HL-60 (cell line): ENCODE results near the gene TSGA10.
A peak's percentile ranks its signal among the peaks of the same experiment; 100 is the strongest.

Source experiments
- DNase-seq, 2 experiments: peaks; one replicate each; pipeline ENCODE4 v3.0.0-alpha.2; 2010 to 2020; ENCODE audit warnings: low read depth in 1 of 2, low spot score in 1 of 2
- H3K27ac ChIP-seq: fragments of 250-450 bp; sonication (Bioruptor Pico); replicated peaks from 2 replicates; pipeline ENCODE4 v1.5.1; 2020; ENCODE audit warnings: mild to moderate bottlenecking, moderate library complexity
- H3K27me3 ChIP-seq: fragments of 250-450 bp; sonication (Bioruptor Pico); 2 replicates; pipeline ENCODE4 v1.5.1; 2021; ENCODE audit warnings: mild to moderate bottlenecking, moderate library complexity; ENCODE audit not compliant: insufficient read depth, poor library complexity, severe bottlenecking
- H3K4me3 ChIP-seq: replicated peaks from 2 replicates; pipeline ENCODE4 v1.5.1; 2011; ENCODE audit warnings: mild to moderate bottlenecking, control low read depth, low read length; ENCODE audit not compliant: insufficient read depth
- GABPA ChIP-seq: IDR thresholded peaks from 2 replicates; pipeline ENCODE4 v1.6.1; 2012; ENCODE audit warnings: low read depth
- POLR2AphosphoS5 ChIP-seq: IDR thresholded peaks from 2 replicates; pipeline ENCODE4 v1.6.1; 2012; ENCODE audit warnings: low read depth
- REST ChIP-seq: IDR thresholded peaks from 2 replicates; pipeline ENCODE4 v1.6.1; 2012; ENCODE audit warnings: low read depth; ENCODE audit not compliant: insufficient replicate concordance
- SPI1 ChIP-seq: IDR thresholded peaks from 2 replicates; pipeline ENCODE4 v1.6.1; 2012; ENCODE audit warnings: low read depth, mild to moderate bottlenecking, borderline replicate concordance
- TF ChIP-seq, protein P1 (sequence below): IDR thresholded peaks from one replicate; pipeline ENCODE4 v1.5.1; 2011; ENCODE audit warnings: low read length, control low read depth, inconsistent platforms; ENCODE audit not compliant: insufficient read depth

TSGA10 gene

DNA sequence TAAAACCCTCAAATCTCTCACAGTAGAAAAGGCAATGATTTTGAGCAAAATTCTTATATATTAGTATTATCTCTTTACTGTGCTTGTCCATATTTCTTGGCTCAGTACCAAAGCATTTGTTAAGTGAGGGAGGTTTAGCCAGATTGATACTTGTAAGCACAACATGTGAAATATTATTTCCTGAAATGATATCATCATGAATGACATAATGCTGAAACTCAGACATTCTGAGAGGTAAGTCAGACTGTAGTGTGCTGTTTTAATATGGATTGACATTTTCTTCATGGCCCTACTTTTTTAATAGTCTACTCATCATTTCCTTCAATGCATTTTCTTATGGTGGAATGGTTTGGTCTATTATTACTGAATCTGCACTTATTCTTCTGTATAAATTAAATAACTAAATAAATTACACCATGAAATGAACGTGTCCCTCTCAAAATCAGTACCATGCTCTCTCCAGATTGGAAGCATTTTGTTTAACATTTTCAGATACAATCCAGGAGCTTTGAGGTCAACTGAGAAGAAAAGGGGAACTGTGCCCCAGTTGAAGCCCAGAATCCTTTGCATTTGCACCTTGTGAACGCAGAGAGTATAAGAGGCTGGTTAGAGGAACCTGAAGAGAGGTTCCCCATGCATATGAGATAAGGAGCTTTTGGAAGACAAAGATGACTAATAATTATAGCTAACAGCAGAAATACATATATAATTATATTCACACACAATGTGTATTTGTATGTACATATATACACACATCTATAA, 168.7 kb downstream of the TSGA10 start:
- Histone ChIP-seq H3K27me3 (no peaks in the 10 kb centered on the region), H3K4me3 (no peak overlapping the region), H3K27ac (no peak overlapping the region)
- TF ChIP-seq SPI1 (peak; percentile 97), GABPA (no peak)
- DNase-seq: peak; percentile 1 to 71

DNA sequence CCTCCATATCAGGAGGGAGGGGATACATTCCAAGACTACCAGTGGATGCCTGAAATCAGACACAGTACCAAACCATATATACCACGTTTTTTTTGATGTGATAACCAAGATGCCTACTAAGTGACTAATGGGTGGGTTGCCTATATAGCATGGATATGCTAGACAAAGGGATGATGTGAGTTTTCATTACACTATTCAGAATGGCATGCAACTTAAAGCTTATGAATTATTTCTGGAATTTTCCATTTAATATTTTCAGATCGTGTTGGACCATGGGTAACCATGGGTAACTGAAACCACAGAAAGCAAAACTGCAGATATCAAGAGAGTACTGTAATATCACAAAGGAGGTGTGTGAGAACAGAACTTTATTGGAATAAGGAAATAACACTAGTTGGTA, 179.1 kb downstream of the TSGA10 start:
- Histone ChIP-seq H3K4me3 (no peak overlapping the region), H3K27ac (no peak overlapping the region), H3K27me3 (no peaks in the 10 kb centered on the region)
- no peak for DNase-seq
- TF ChIP-seq, protein P1, sequence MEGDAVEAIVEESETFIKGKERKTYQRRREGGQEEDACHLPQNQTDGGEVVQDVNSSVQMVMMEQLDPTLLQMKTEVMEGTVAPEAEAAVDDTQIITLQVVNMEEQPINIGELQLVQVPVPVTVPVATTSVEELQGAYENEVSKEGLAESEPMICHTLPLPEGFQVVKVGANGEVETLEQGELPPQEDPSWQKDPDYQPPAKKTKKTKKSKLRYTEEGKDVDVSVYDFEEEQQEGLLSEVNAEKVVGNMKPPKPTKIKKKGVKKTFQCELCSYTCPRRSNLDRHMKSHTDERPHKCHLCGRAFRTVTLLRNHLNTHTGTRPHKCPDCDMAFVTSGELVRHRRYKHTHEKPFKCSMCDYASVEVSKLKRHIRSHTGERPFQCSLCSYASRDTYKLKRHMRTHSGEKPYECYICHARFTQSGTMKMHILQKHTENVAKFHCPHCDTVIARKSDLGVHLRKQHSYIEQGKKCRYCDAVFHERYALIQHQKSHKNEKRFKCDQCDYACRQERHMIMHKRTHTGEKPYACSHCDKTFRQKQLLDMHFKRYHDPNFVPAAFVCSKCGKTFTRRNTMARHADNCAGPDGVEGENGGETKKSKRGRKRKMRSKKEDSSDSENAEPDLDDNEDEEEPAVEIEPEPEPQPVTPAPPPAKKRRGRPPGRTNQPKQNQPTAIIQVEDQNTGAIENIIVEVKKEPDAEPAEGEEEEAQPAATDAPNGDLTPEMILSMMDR: no peak
- TF ChIP-seq GABPA (no peak), REST (no peak), POLR2AphosphoS5 (no peak), SPI1 (no peak)

GRCh38 chr2:98972582-98973167, 182.1 kb downstream of the TSGA10 start:
- no peak overlapping the region for H3K27ac ChIP-seq
- H3K27me3 ChIP-seq: no peaks in the 10 kb centered on the region
- TF ChIP-seq POLR2AphosphoS5: no peak
- no peak for TF ChIP-seq SPI1
- no peak for TF ChIP-seq REST
- TF ChIP-seq, protein P1: no peak
- TF ChIP-seq GABPA: no peak
- no peak for DNase-seq
- H3K4me3 ChIP-seq: no peak overlapping the region

DNA sequence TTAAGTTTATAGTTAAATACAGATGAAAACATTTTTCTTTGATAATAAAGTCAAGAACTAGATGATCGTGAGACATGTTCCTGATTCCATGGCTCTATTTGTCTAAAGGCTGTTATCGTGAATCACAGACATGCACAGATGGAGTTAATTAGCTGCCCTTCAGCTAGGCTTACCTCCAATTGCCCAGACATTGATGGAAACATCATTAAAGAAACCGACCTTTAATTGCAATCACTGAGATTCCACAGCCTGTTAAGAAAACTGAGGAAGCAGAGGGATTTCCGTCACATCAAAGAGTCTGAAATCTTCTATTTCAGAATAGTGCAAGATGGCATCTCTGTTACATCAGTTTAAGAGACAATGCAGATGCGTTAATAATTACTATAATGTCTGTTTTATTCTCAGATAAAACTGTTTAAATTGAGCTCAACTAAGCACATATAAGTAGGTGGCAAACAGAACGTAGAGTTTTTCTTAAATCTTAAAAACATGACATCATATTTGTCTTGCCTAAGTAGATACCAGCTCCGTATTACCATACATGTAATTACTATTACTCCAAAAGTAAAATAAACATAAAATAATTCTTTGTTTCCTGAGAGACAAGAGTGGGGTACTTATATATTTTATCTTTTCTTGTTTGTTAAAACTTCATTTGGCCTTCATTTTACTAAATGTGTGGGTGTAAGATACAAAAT, 194.8 kb downstream of the TSGA10 start:
- H3K27me3 ChIP-seq: no peaks in the 10 kb centered on the region
- H3K27ac ChIP-seq: no peak overlapping the region
- no peak overlapping the region for H3K4me3 ChIP-seq
- DNase-seq: no peak
- TF ChIP-seq SPI1 (no peak), REST (no peak), GABPA (no peak), POLR2AphosphoS5 (no peak)
- TF ChIP-seq, protein P1: no peak
